ENCODE measurements around the gene CNTN4.
"Not testable (repeated sequence)": the region's sequence is repeated elsewhere in the genome, so short reads cannot be mapped to it uniquely, and the experiment has no call there.

The CNTN4 gene

GRCh38 chr3:2098398-2099027 is at the start of gene CNTN4:
CNTN4 (plus strand) TSS chr3:2098866.
- peak; percentile 83 to 92 (median 92) for DNase-seq

GRCh38 chr3:2061360-2061759 is 37.3 kb upstream of the CNTN4 start:
- DNase-seq, result no peak

GRCh38 chr3:2071531-2071930 is 27.1 kb upstream of the CNTN4 start:
- DNase-seq, result no peak

- no peak for DNase-seq
These were observed 19.8 kb upstream of the CNTN4 start for GRCh38 chr3:2078821-2079220.

GRCh38 chr3:2082871-2083480 is 15.7 kb upstream of the CNTN4 start:
- no peak for DNase-seq

- not testable (repeated sequence) for DNase-seq
These were observed 15.1 kb upstream of the CNTN4 start for GRCh38 chr3:2083558-2083957.

GRCh38 chr3:2090095-2090911 is 8.4 kb upstream of the CNTN4 start:
- peak in 1 of 3 experiments; percentile 3 for DNase-seq

- no peak for DNase-seq
These were observed 5.9 kb upstream of the CNTN4 start for GRCh38 chr3:2092758-2093157.

GRCh38 chr3:2094941-2095340 is 3.7 kb upstream of the CNTN4 start:
- peak in 2 of 3 experiments; percentile 33 to 77 for DNase-seq

GRCh38 chr3:2096216-2096615 is 2.5 kb upstream of the CNTN4 start:
- no peak for DNase-seq

GRCh38 chr3:2097641-2098191 is 950 bp upstream of the CNTN4 start:
- peak in 2 of 3 experiments; percentile 36 to 58 for DNase-seq

GRCh38 chr3:2099028-2099671 is 484 bp downstream of the CNTN4 start:
- peak; percentile 26 to 81 (median 79) for DNase-seq

- DNase-seq, result peak in 2 of 3 experiments; percentile 53 to 69
These were observed 1.1 kb downstream of the CNTN4 start for GRCh38 chr3:2099779-2100191.

GRCh38 chr3:2106438-2106837 is 7.8 kb downstream of the CNTN4 start:
- no peak for DNase-seq

GRCh38 chr3:2110597-2111117 is 12.0 kb downstream of the CNTN4 start:
- no peak for DNase-seq

- DNase-seq, result no peak
These were observed 16.1 kb downstream of the CNTN4 start for GRCh38 chr3:2114617-2115275.

GRCh38 chr3:2130726-2131125 is 32.1 kb downstream of the CNTN4 start:
- DNase-seq, result no peak

- no peak for DNase-seq
These were observed 34.5 kb downstream of the CNTN4 start for GRCh38 chr3:2133146-2133545.

GRCh38 chr3:2137651-2138050 is 39.0 kb downstream of the CNTN4 start:
- no peak for DNase-seq

GRCh38 chr3:2141482-2141881 is 42.8 kb downstream of the CNTN4 start:
- DNase-seq, result no peak

- no peak for DNase-seq
These were observed 50.1 kb downstream of the CNTN4 start for GRCh38 chr3:2148561-2149340.

Data from NCI-H1417 (cell line).